IPS-20b (cell line): ENCODE data around the gene CGB5.
"Not testable (repeated sequence)": the region's sequence is repeated elsewhere in the genome, so short reads cannot be mapped to it uniquely, and the experiment has no call there.

Source experiments
- H3K27ac ChIP-seq: one replicate; pipeline ENCODE4 v1.5.1; 2013; ENCODE audit warnings: low read length
- H3K27me3 ChIP-seq: 2 replicates; pipeline ENCODE4 v1.6.1; 2013; ENCODE audit warnings: mild to moderate bottlenecking, low read length, inconsistent platforms; ENCODE audit not compliant: insufficient read depth
- H3K36me3 ChIP-seq: 2 replicates; pipeline ENCODE4 v1.6.1; 2013; ENCODE audit warnings: low read depth, mild to moderate bottlenecking, inconsistent platforms, low read length, moderate library complexity; ENCODE audit not compliant: insufficient read depth
- H3K4me1 ChIP-seq: 2 replicates; pipeline ENCODE4 v1.6.1; 2013; ENCODE audit warnings: mild to moderate bottlenecking, control low read depth, inconsistent platforms, low read length, moderate library complexity; ENCODE audit not compliant: insufficient read depth
- H3K4me3 ChIP-seq: 2 replicates; pipeline ENCODE4 v1.5.1; 2013; ENCODE audit warnings: mild to moderate bottlenecking, low read length, inconsistent platforms
- H3K9ac ChIP-seq: 2 replicates; pipeline ENCODE4 v1.6.1; 2013; ENCODE audit warnings: low read depth, mild to moderate bottlenecking, inconsistent platforms, low read length, moderate library complexity
- H3K9me3 ChIP-seq: 2 replicates; pipeline ENCODE4 v1.6.1; 2013; ENCODE audit warnings: mild to moderate bottlenecking, low read depth, low read length, inconsistent platforms; ENCODE audit not compliant: insufficient read depth

The CGB5 gene

DNA sequence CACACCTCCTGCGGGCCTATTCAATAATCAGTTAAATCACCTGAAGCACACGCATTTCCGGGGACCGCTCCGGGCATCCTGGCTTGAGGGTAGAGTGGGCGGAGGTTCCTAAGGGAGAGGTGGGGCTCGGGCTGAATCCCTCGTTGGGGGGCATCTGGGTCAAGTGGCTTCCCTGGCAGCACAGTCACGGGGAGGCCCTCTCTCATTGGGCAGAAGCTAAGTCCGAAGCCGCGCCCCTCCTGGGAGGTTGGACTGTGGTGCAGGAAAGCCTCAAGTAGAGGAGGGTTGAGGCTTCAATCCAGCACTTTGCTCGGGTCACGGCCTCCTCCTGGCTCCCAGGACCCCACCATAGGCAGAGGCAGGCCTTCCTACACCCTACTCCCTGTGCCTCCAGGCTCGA lies at the start of gene CGB5:
Gene CGB5, plus strand, starts transcription at position 301 of the 400 bp plus-strand sequence. CDS start 362 bp downstream, outside the sequence.
- H3K27ac ChIP-seq = not testable (repeated sequence)

GRCh38 chr19:48994035-48994386 lies 49.6 kb upstream of the CGB5 start:
- peak overlapping the region; percentile 98 for H3K4me3 ChIP-seq
- no peaks in the 10 kb centered on the region for H3K27me3 ChIP-seq
- H3K36me3 ChIP-seq = peaks cover 9% of the 10 kb centered on the region; the same call in 1 of the 2 replicates
- peaks cover 6% of the 10 kb centered on the region for H3K4me1 ChIP-seq
- peak overlapping the region; percentile 89; the same call in 1 of the 2 replicates for H3K9ac ChIP-seq
- H3K27ac ChIP-seq = no peak overlapping the region
- no peaks in the 10 kb centered on the region for H3K9me3 ChIP-seq

More for the DNA sequence above, at the start of gene CGB5:
- not testable (repeated sequence) for H3K27me3 ChIP-seq, H3K9me3 ChIP-seq, H3K36me3 ChIP-seq, H3K9ac ChIP-seq, H3K4me3 ChIP-seq, H3K4me1 ChIP-seq

DNA sequence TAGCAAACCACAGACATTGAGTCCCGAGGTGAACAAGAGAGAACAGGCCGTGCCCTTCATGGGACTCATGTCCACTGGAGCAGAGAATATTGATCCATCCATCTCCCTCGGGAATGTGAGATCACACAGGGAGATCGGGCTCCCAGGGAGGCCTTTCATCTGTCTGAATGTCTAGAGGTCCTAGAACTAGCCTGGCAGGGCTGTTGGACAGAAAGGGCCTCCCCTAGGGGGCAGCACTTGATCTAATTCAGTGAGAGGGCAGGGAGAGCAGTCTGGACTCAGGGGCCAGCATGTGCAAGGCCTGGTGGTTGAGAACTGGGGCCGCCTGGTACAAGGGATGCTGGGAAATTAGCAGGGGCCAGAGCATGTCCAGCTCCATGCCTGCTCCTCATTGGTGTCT lies 45.7 kb upstream of the CGB5 start:
- no peaks in the 10 kb centered on the region for H3K27me3 ChIP-seq
- 0 out of 2 replicates have a peak, but pooled peaks cover 2% of the 10 kb centered on the region for H3K4me1 ChIP-seq
- H3K36me3 ChIP-seq = peaks cover 10% of the 10 kb centered on the region; the same call in 1 of the 2 replicates
- H3K9me3 ChIP-seq = no peaks in the 10 kb centered on the region
- no peak overlapping the region for H3K27ac ChIP-seq
- no peak overlapping the region for H3K9ac ChIP-seq
- H3K4me3 ChIP-seq = no peak overlapping the region

DNA sequence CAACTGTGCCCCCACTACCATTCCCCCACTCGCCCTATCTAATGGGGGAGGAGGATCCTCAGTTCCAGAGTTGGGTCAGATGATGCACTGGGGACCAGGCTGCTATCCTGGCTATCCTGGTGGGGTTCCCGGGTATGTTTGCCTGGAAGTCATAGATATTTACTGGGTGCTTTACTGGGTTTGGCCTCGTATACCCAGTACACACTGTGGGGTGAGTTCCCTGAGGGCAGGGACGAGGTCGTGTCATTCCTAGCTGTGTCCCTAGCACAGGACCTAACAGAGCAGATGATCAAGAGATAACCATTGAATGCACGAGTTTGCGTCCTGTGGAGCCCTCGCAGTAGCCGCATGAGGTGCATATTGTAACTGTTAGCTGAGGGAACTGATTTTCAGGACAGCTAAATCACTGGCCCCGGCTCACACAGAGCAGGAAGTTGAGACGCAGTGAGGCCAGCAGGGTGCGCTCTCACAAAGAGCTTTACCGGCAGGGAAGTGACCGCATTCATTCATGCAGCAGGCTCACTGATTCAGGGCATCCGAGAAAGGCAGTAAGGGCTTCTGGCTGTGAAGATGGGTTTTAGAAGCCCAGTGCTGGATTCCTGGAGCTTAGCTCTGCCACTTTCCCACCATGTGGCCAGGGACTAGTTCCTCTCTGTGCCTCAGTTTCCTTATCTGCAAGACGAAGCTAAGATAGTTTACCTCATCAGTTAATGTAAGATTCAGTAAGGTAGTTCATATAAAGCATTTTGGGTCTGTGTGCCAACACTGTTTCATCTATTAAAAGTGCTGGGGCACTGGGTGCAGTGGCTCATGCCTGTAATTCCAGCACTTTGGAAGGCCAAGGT lies 43.9 kb upstream of the CGB5 start:
- H3K9ac ChIP-seq = no peak overlapping the region
- H3K4me3 ChIP-seq = no peak overlapping the region
- H3K27ac ChIP-seq = no peak overlapping the region
- peaks cover 28% of the 10 kb centered on the region for H3K36me3 ChIP-seq
- no peaks in the 10 kb centered on the region for H3K27me3 ChIP-seq
- H3K9me3 ChIP-seq = no peaks in the 10 kb centered on the region
- 0 out of 2 replicates have a peak, but pooled peaks cover 2% of the 10 kb centered on the region for H3K4me1 ChIP-seq

DNA sequence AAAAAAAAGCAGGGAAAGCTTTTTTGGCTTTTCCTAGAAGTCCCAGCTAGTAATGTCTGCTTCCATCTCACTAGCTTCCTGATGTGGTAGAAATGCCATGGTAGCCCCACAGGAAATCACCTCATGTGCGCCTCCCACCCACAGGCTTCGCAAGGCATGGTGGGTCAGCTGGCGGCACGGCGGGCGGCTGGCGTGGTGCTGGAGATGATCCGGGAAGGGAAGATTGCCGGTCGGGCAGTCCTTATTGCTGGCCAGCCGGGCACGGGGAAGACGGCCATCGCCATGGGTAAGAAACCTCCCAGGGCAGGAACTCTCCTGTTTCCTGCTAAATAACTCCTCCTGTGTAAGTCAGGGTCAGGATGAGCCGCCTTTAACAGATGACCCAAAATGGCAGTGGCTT lies 39.5 kb upstream of the CGB5 start:
- Histone ChIP-seq H3K9me3 (no peaks in the 10 kb centered on the region), H3K27me3 (no peaks in the 10 kb centered on the region), H3K4me1 (0 out of 2 replicates have a peak, but pooled peaks cover 2% of the 10 kb centered on the region), H3K36me3 (peaks cover 57% of the 10 kb centered on the region), H3K9ac (no peak overlapping the region), H3K27ac (no peak overlapping the region), H3K4me3 (no peak overlapping the region)

DNA sequence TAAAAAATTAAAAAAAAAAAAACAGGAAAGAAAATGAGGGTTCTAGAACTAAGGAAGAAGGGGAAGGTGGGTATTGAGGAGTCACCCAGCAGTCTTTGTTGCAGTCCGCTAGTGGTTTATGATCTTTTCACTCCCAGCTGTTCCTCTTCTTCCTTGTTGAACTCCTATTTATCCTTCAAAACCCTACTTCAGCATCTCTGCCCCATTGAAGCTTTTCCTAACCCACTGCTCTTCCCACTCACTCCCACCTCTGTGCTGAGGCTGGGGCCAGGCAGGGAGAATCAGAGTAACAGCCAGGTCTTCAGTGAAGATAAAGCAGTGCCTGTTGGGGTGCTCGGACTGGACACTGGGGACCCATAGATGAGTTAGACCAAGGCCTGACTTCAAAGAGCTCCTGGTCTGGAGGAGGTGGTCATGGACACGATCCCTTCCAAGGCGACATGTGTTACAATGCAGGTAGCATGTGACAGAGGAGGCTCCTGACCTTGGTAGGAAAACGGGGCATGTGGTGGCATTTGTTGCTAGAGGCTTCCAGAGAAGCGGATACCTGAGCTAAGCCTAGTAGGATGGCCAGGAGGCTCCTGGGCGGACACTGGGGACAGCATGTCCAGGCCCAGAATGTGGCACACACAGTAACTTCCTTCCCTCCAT lies 38.6 kb upstream of the CGB5 start:
- H3K9ac ChIP-seq = no peak overlapping the region
- H3K27ac ChIP-seq = no peak overlapping the region
- peaks cover 66% of the 10 kb centered on the region for H3K36me3 ChIP-seq
- no peaks in the 10 kb centered on the region for H3K27me3 ChIP-seq
- no peaks in the 10 kb centered on the region for H3K9me3 ChIP-seq
- no peak overlapping the region for H3K4me3 ChIP-seq
- no peaks in the 10 kb centered on the region for H3K4me1 ChIP-seq

DNA sequence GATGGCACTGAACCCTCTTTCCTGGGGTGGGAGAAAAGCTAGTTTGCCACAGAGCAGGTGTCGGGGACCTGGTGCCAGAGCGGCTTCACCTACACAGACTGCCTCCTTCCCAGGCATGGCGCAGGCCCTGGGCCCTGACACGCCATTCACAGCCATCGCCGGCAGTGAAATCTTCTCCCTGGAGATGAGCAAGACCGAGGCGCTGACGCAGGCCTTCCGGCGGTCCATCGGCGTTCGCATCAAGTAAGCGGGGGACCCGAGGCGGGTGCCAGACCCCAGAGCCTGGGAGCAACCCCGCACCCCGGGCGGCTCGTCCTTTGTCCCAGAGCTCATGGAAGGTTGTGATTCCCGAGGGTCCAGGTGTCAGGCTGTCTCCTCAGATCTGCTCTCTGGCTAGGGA lies 36.7 kb upstream of the CGB5 start:
- no peaks in the 10 kb centered on the region for H3K27me3 ChIP-seq
- H3K27ac ChIP-seq = no peak overlapping the region
- no peak overlapping the region for H3K4me3 ChIP-seq
- no peaks in the 10 kb centered on the region for H3K4me1 ChIP-seq
- H3K9ac ChIP-seq = no peak overlapping the region
- H3K9me3 ChIP-seq = no peaks in the 10 kb centered on the region
- H3K36me3 ChIP-seq = peaks cover 79% of the 10 kb centered on the region

- Histone ChIP-seq H3K36me3 (peaks cover 79% of the 10 kb centered on the region), H3K9ac (no peak overlapping the region)
Measured at GRCh38 chr19:49009828-49010227, 33.8 kb upstream of the CGB5 start.

DNA sequence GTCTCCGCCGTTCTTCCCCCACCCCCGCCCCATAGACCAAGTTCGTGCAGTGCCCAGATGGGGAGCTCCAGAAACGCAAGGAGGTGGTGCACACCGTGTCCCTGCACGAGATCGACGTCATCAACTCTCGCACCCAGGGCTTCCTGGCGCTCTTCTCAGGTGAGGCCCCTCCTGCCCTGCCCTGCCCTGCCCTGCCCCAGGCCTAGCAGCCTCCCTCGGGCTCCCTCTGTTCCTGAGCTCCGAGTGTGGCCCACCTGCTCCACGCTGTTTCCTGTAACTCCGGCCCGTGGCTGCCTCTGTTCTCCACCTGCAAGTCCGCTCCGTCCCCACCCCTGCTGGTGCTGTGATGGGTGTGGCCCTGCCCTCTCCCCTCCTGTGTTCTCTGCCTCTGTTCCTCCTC lies 33.2 kb upstream of the CGB5 start:
- no peaks in the 10 kb centered on the region for H3K27me3 ChIP-seq
- no peak overlapping the region for H3K4me3 ChIP-seq
- no peak overlapping the region for H3K9ac ChIP-seq
- no peaks in the 10 kb centered on the region for H3K9me3 ChIP-seq
- peaks cover 79% of the 10 kb centered on the region for H3K36me3 ChIP-seq
- H3K4me1 ChIP-seq = no peaks in the 10 kb centered on the region
- no peak overlapping the region for H3K27ac ChIP-seq

More at GRCh38 chr19:49009828-49010227, 33.8 kb upstream of the CGB5 start:
- H3K4me3 ChIP-seq = no peak overlapping the region
- H3K4me1 ChIP-seq = no peaks in the 10 kb centered on the region
- H3K9me3 ChIP-seq = no peaks in the 10 kb centered on the region
- H3K27me3 ChIP-seq = no peaks in the 10 kb centered on the region
- H3K27ac ChIP-seq = no peak overlapping the region

DNA sequence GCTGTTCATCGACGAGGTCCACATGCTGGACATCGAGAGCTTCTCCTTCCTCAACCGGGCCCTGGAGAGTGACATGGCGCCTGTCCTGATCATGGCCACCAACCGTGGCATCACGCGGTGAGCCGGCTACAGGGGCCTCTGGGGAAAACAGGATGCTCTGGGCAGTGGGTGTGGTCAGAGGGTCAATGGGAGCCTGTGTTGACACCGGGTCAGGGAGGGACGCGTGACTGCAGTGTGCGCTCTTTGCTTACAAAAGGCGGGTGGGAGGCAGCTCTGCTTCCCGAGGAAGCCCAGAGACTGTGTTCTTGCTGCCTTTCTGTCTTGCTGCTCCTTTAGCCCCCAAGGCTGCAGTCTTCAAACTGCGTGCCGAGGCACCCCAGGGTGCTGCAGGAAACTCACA lies 32.5 kb upstream of the CGB5 start:
- H3K9me3 ChIP-seq = no peaks in the 10 kb centered on the region
- H3K27me3 ChIP-seq = no peaks in the 10 kb centered on the region
- H3K4me3 ChIP-seq = no peak overlapping the region
- H3K27ac ChIP-seq = no peak overlapping the region
- no peak overlapping the region for H3K9ac ChIP-seq
- H3K36me3 ChIP-seq = peaks cover 79% of the 10 kb centered on the region
- no peaks in the 10 kb centered on the region for H3K4me1 ChIP-seq

- Histone ChIP-seq H3K9ac (no peak overlapping the region), H3K9me3 (no peaks in the 10 kb centered on the region), H3K27me3 (peaks cover 23% of the 10 kb centered on the region), H3K4me1 (no peaks in the 10 kb centered on the region; the same call in 1 of the 2 replicates), H3K36me3 (peaks cover 66% of the 10 kb centered on the region), H3K27ac (no peak overlapping the region), H3K4me3 (no peak overlapping the region)
Measured at GRCh38 chr19:49014123-49014869, 29.4 kb upstream of the CGB5 start.
